ENCODE results near the gene LPAR1.

- no peak for TF ChIP-seq CTCF (IDR thresholded peaks at IDR 0.05)
- TF ChIP-seq EZH2 (IDR thresholded peaks at IDR 0.05) = no peak
These were observed 13.1 kb upstream of the LPAR1 start for GRCh38 chr9:111051400-111051799.
